HG02884 (cell line): ENCODE data around the gene MT3.

Experiments used
- ATAC-seq: cut with Tn5 transposase; IDR thresholded peaks from one replicate; pipeline ENCODE4 v1.9.1; 2021; ENCODE audit warnings: mild to moderate bottlenecking, moderate library complexity; ENCODE audit not compliant: unreplicated experiment

Gene MT3

GRCh38 chr16:56589141-56590039, at the start of gene MT3:
TSS of gene MT3 (plus strand) at chr16:56589528. CDS start at chr16:56589591, 63 bp downstream.
- no peak for ATAC-seq

- ATAC-seq, result no peak
Observed at GRCh38 chr16:56539656-56540055, 49.7 kb upstream of the MT3 start.

- no peak for ATAC-seq
Observed at GRCh38 chr16:56542039-56542438, 47.3 kb upstream of the MT3 start.

GRCh38 chr16:56547120-56547948, 42.0 kb upstream of the MT3 start:
- ATAC-seq, result no peak

GRCh38 chr16:56547949-56548567, 41.3 kb upstream of the MT3 start:
- no peak for ATAC-seq

- ATAC-seq, result no peak
Observed at GRCh38 chr16:56549161-56549560, 40.2 kb upstream of the MT3 start.

GRCh38 chr16:56549744-56550385, 39.5 kb upstream of the MT3 start:
- ATAC-seq, result no peak

- ATAC-seq, result no peak
Observed at GRCh38 chr16:56551796-56552738, 37.3 kb upstream of the MT3 start.

- ATAC-seq, result no peak
Observed at GRCh38 chr16:56554441-56554840, 34.9 kb upstream of the MT3 start.

- ATAC-seq, result no peak
Observed at GRCh38 chr16:56558024-56558747, 31.1 kb upstream of the MT3 start.

GRCh38 chr16:56559109-56559508, 30.2 kb upstream of the MT3 start:
- no peak for ATAC-seq

GRCh38 chr16:56560447-56560846, 28.9 kb upstream of the MT3 start:
- ATAC-seq, result no peak

GRCh38 chr16:56561126-56561525, 28.2 kb upstream of the MT3 start:
- ATAC-seq, result no peak

- no peak for ATAC-seq
Observed at GRCh38 chr16:56564793-56565477, 24.4 kb upstream of the MT3 start, which contains the start of gene MT4. TSS of gene MT4 (plus strand) at chr16:56565073. CDS start at chr16:56565129, 56 bp downstream.

- ATAC-seq, result no peak
Observed at GRCh38 chr16:56569971-56570370, 19.4 kb upstream of the MT3 start.

- ATAC-seq, result no peak
Observed at GRCh38 chr16:56571525-56571924, 17.8 kb upstream of the MT3 start.

GRCh38 chr16:56574625-56575024, 14.7 kb upstream of the MT3 start:
- no peak for ATAC-seq

GRCh38 chr16:56576585-56577299, 12.6 kb upstream of the MT3 start:
- ATAC-seq, result peak; percentile 85
